IgD-negative memory B cell (primary cell): ENCODE results near the gene COL6A1. TPM values are rescaled to one million over a fixed set of nuclear protein-coding genes. Genes with fewer than 3 reads are reported as not detected.
A peak's percentile ranks its signal among the peaks of the same experiment; 100 is the strongest.

Experiments
- H3K27ac Mint-ChIP-seq, 3 donors: one replicate each; pipeline ENCODE4 v1.8.0; 2020 to 2022; ENCODE audit warnings: mild to moderate bottlenecking in 3 of 3, mixed read lengths in 3 of 3, moderate library complexity in 1 of 3
- H3K27me3 Mint-ChIP-seq: one replicate; pipeline ENCODE4 v1.8.0; 2021; ENCODE audit warnings: mixed read lengths
- H3K36me3 Mint-ChIP-seq: one replicate; pipeline ENCODE4 v1.8.0; 2020; ENCODE audit warnings: mild to moderate bottlenecking, mixed read lengths
- H3K4me1 Mint-ChIP-seq, 3 donors: one replicate each; pipeline ENCODE4 v1.8.0; 2020 to 2022; ENCODE audit warnings: mixed read lengths in 3 of 3, mild to moderate bottlenecking in 1 of 3
- H3K4me3 Mint-ChIP-seq, 4 donors: one replicate each; pipeline ENCODE4 v1.8.0; 2020 to 2022; ENCODE audit warnings: mild to moderate bottlenecking in 4 of 4, mixed read lengths in 4 of 4, moderate library complexity in 3 of 4
- H3K9me3 Mint-ChIP-seq, 3 donors: one replicate each; pipeline ENCODE4 v1.8.0; 2020 to 2021; ENCODE audit warnings: mixed read lengths in 3 of 3, mild to moderate bottlenecking in 1 of 3
- polyA plus RNA-seq: library from polyadenylated mRNA; unstranded; fragments of 300-500 nt; fragmentation: Illumina TruSeq; gene quantifications from one replicate; pipeline ENCODE4 v1.2.3, GENCODE V29; 2021

Gene COL6A1
- polyA plus RNA-seq, 1 donor from 2014 or later = not detected

- no peak overlapping the region for H3K4me3 Mint-ChIP-seq
- no peaks in the 10 kb centered on the region for H3K27me3 Mint-ChIP-seq
- H3K4me1 Mint-ChIP-seq = no peaks in the 10 kb centered on the region
These were observed 25.2 kb downstream of the COL6A1 start for GRCh38 chr21:46006547-46007491.

GRCh38 chr21:46007492-46007868, 25.9 kb downstream of the COL6A1 start:
- H3K4me1 Mint-ChIP-seq = no peaks in the 10 kb centered on the region
- no peak overlapping the region for H3K4me3 Mint-ChIP-seq
- H3K36me3 Mint-ChIP-seq = no peaks in the 10 kb centered on the region
- peaks cover 0 to 3% (median 2%) of the 10 kb centered on the region in 3 donors for H3K9me3 Mint-ChIP-seq
- peak overlapping the region in 1 of 3 donors; percentile 74 for H3K27ac Mint-ChIP-seq
- no peaks in the 10 kb centered on the region for H3K27me3 Mint-ChIP-seq

More at GRCh38 chr21:46006547-46007491, 25.2 kb downstream of the COL6A1 start:
- Mint-ChIP-seq H3K27ac (peak overlapping the region in 1 of 3 donors; percentile 74), H3K36me3 (no peaks in the 10 kb centered on the region), H3K9me3 (peaks cover 0 to 3% (median 2%) of the 10 kb centered on the region in 3 donors)

GRCh38 chr21:46008893-46009621, 27.5 kb downstream of the COL6A1 start:
- no peaks in the 10 kb centered on the region for H3K27me3 Mint-ChIP-seq
- H3K9me3 Mint-ChIP-seq = peaks cover 0 to 3% (median 2%) of the 10 kb centered on the region in 3 donors
- H3K4me3 Mint-ChIP-seq = no peak overlapping the region
- no peaks in the 10 kb centered on the region for H3K4me1 Mint-ChIP-seq
- H3K36me3 Mint-ChIP-seq = no peaks in the 10 kb centered on the region
- H3K27ac Mint-ChIP-seq = peak overlapping the region in 1 of 3 donors; percentile 63

- Mint-ChIP-seq H3K36me3 (peaks cover 3% of the 10 kb centered on the region), H3K27me3 (no peaks in the 10 kb centered on the region), H3K27ac (peak overlapping the region in 1 of 3 donors; percentile 63), H3K4me3 (no peak overlapping the region), H3K4me1 (no peaks in the 10 kb centered on the region), H3K9me3 (peaks cover 0 to 3% (median 2%) of the 10 kb centered on the region in 3 donors)
These were observed 28.6 kb downstream of the COL6A1 start for GRCh38 chr21:46009951-46010705.

GRCh38 chr21:46011267-46011967, 29.8 kb downstream of the COL6A1 start:
- peaks cover 3% of the 10 kb centered on the region for H3K27me3 Mint-ChIP-seq
- no peak overlapping the region for H3K4me3 Mint-ChIP-seq
- peaks cover 3% of the 10 kb centered on the region for H3K36me3 Mint-ChIP-seq
- H3K27ac Mint-ChIP-seq = no peak overlapping the region
- no peaks in the 10 kb centered on the region for H3K4me1 Mint-ChIP-seq
- H3K9me3 Mint-ChIP-seq = peaks cover 0 to 4% (median 2%) of the 10 kb centered on the region in 3 donors

GRCh38 chr21:46012154-46012553, 30.6 kb downstream of the COL6A1 start:
- Mint-ChIP-seq H3K4me1 (no peaks in the 10 kb centered on the region), H3K27ac (no peak overlapping the region), H3K9me3 (peaks cover 0 to 4% (median 2%) of the 10 kb centered on the region in 3 donors), H3K4me3 (no peak overlapping the region), H3K36me3 (peaks cover 3% of the 10 kb centered on the region), H3K27me3 (peaks cover 6% of the 10 kb centered on the region)

GRCh38 chr21:46014828-46015227, 33.3 kb downstream of the COL6A1 start:
- Mint-ChIP-seq H3K36me3 (peaks cover 3% of the 10 kb centered on the region), H3K27me3 (peaks cover 16% of the 10 kb centered on the region), H3K27ac (no peak overlapping the region), H3K4me1 (no peaks in the 10 kb centered on the region), H3K9me3 (peaks cover 0 to 4% (median 0%) of the 10 kb centered on the region in 3 donors), H3K4me3 (no peak overlapping the region)

- Mint-ChIP-seq H3K4me1 (no peaks in the 10 kb centered on the region), H3K4me3 (no peak overlapping the region), H3K36me3 (peaks cover 3% of the 10 kb centered on the region), H3K27me3 (peaks cover 20% of the 10 kb centered on the region), H3K9me3 (peaks cover 0 to 7% (median 0%) of the 10 kb centered on the region in 3 donors), H3K27ac (no peak overlapping the region)
These were observed 35.6 kb downstream of the COL6A1 start for GRCh38 chr21:46017148-46017547.

GRCh38 chr21:46017695-46018094, 36.1 kb downstream of the COL6A1 start:
- no peak overlapping the region for H3K4me3 Mint-ChIP-seq
- H3K27me3 Mint-ChIP-seq = peaks cover 20% of the 10 kb centered on the region
- H3K27ac Mint-ChIP-seq = no peak overlapping the region
- peaks cover 3% of the 10 kb centered on the region for H3K36me3 Mint-ChIP-seq
- H3K9me3 Mint-ChIP-seq = peaks cover 0 to 7% (median 0%) of the 10 kb centered on the region in 3 donors
- H3K4me1 Mint-ChIP-seq = no peaks in the 10 kb centered on the region

GRCh38 chr21:46018615-46019014, 37.0 kb downstream of the COL6A1 start:
- Mint-ChIP-seq H3K4me1 (no peaks in the 10 kb centered on the region), H3K36me3 (peaks cover 3% of the 10 kb centered on the region), H3K27me3 (peaks cover 20% of the 10 kb centered on the region), H3K9me3 (peaks cover 0 to 7% (median 0%) of the 10 kb centered on the region in 3 donors), H3K27ac (no peak overlapping the region), H3K4me3 (no peak overlapping the region)

- Mint-ChIP-seq H3K9me3 (peaks cover 0 to 7% (median 0%) of the 10 kb centered on the region in 3 donors), H3K36me3 (no peaks in the 10 kb centered on the region), H3K27ac (no peak overlapping the region), H3K4me1 (no peaks in the 10 kb centered on the region), H3K27me3 (peaks cover 25% of the 10 kb centered on the region), H3K4me3 (no peak overlapping the region)
These were observed 39.0 kb downstream of the COL6A1 start for GRCh38 chr21:46020581-46020980.

- Mint-ChIP-seq H3K27ac (no peak overlapping the region), H3K9me3 (peaks cover 0 to 6% (median 0%) of the 10 kb centered on the region in 3 donors), H3K4me3 (no peak overlapping the region), H3K4me1 (no peaks in the 10 kb centered on the region), H3K36me3 (no peaks in the 10 kb centered on the region), H3K27me3 (peaks cover 23% of the 10 kb centered on the region)
These were observed 39.8 kb downstream of the COL6A1 start for GRCh38 chr21:46021398-46021797.

GRCh38 chr21:46021978-46022544, 40.5 kb downstream of the COL6A1 start:
- H3K4me3 Mint-ChIP-seq = no peak overlapping the region
- H3K9me3 Mint-ChIP-seq = peaks cover 0 to 6% (median 0%) of the 10 kb centered on the region in 3 donors
- H3K36me3 Mint-ChIP-seq = no peaks in the 10 kb centered on the region
- peak overlapping the region in 1 of 3 donors; percentile 76 for H3K27ac Mint-ChIP-seq
- H3K4me1 Mint-ChIP-seq = no peaks in the 10 kb centered on the region
- H3K27me3 Mint-ChIP-seq = peaks cover 20% of the 10 kb centered on the region
